Renal cortex interstitium (tissue), 11 donors: ENCODE data around the gene PTPRN. TPM values are rescaled to one million over a fixed set of nuclear protein-coding genes. Genes with fewer than 3 reads are reported as not detected.

Source experiments
- DNase-seq, 11 donors: peaks; one replicate each; pipeline ENCODE4 v3.0.0-alpha.2; 2013; ENCODE audit warnings: low read depth in 9 of 11, low spot score in 4 of 11; ENCODE audit errors: extremely low read depth in 1 of 11
- polyA plus RNA-seq, 3 donors: library from polyadenylated mRNA; unstranded; fragments of 120-200 nt; gene quantifications; one replicate each; pipeline ENCODE4 v1.2.1, GENCODE V29; 2013; ENCODE audit not compliant: insufficient read length in 3 of 3

PTPRN gene
- polyA plus RNA-seq, 3 donors = 0.16 to 0.65 TPM; not detected in 1

DNA sequence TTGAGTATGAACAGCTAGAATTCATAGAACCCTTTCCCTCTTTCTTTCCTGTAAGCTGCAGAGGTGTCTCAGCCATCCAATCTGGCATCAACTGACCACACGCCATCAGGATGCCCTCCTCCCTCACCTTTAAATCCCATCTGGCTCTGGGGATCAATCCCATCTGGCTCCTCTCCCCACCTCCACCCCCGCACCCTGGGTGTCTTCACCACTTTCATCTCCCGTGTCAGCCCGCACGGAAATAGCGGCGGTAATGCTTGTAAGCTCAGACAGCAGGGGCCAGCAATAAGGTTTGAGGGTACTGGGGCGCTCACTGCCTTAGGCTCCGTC lies 56.7 kb downstream of the PTPRN start:
- no peak for DNase-seq

DNA sequence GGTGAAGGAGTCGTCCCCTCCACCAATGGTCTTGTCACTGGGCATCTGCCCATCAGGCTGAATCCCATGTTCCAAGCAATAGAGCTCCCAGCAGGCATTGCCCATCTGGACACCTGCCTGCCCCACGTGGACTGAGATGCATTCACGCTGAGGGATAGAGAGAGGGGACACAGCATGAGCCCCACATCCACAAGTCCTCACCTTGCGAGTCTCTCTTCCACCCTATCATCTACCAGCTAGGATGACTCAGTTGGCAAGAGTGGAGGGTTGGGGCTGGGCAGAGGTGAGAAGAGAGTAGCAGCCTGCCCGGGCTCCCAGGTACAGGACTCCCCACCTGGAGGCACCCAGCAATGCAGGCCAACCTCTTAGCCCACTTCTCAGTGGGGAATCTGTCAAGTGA lies 57.1 kb downstream of the PTPRN start:
- no peak for DNase-seq

DNA sequence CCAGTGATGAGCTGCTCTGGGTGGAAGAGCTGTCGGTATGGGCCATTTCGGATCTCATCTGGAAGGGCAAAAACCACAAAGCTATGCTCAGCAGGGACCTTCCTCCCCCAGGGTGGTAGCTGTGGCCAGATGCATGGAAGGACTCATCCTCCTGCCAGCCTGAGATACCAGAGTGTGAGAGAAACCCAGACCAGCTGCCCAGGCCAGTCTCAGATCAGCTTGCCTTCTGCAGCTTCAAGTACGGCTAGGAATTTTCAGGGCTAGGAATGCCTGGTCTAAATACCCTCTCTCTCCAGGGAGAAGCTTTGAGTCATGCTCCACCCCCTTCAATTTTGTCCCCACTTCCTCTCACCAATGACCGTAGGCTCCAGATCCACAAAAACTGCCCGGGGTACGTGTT lies 57.5 kb downstream of the PTPRN start:
- no peak for DNase-seq

DNA sequence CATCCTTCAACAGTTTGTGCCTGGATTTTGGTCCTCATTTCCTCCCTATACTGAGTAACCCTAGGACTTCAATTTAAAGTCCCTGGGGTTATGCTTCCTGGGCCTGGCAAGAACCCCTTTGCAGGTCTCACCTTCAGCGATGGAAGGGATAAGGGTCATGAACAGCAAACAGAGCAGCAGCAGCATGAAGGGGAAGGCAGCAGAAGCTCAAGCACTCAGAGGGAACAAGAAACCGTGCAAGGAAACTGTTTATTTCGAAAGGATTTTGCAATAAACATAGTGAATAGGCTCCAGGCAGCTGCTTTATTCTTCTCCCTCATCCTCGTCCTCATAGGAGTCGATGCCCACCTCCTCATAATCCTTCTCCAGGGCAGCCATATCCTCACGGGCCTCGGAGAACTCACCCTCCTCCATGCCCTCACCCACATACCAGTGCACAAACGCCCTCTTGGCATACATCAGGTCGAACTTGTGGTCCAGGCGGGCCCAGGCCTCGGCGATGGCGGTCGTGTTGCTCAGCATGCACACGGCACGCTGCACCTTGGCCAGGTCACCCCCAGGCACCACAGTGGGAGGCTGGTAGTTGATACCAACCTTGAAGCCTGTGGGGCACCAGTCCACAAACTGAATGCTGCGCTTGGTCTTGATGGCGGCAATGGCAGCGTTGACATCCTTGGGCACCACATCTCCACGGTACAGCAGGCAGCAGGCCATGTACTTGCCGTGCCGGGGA lies 59.0 kb downstream of the PTPRN start:
- DNase-seq = no peak

DNA sequence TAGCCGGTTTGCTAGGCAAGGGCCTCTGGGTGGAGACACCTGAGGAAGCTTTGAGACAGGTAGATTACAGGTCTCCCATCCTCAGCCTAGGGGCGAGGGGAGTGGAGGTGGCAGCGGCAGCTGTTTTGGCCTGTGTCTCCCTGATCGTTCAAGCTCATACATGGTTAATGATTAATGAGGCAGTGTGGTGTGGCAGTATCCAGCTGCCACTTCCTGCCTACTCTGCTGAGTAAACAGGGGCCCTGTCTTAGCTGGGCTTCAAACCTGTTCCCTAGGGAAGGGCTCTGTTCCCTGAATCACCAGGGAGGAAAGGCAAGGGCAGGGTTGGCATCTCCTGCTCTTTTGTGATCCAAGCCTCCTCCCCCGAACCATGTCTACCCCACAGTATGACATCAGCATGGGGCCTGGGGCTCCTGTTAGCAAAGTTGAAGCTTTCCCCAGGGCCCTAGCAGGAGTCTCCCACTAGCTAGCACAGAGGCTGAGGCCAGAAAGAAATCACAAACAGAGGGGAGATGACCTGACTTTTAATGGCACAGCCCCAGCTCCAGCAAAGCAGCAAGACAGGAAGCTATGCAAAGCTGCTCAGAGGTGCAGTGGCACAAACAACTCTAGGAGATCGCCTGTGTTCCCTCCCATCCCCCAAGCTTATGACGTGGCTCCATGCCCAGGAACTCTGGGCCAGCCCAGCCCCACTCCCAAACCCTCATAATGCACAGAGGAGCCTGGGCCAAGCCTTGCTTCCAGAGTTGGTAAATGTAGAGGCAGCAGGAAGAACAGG lies 59.8 kb downstream of the PTPRN start:
- DNase-seq = peak in 3 of 11 donors; percentile 44 to 80 (median 45)

DNA sequence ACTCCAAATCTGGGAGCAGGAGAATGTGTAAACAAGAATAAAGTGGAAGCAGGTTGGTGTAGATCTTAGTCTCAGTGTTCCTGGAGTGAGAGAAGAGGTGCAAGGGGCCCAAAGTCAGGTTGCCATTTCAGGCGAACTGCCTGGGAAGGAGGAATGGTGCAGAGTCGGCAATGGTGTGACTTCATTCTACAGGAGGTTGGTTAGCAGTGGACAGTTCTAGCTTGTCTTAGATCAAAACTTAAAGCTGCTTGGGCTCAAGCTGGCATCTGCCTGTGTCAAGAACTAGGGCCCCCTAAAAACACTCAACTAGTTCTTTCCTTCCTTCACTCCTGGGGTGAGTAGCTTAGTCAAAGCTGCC lies 60.4 kb downstream of the PTPRN start:
- DNase-seq = no peak

DNA sequence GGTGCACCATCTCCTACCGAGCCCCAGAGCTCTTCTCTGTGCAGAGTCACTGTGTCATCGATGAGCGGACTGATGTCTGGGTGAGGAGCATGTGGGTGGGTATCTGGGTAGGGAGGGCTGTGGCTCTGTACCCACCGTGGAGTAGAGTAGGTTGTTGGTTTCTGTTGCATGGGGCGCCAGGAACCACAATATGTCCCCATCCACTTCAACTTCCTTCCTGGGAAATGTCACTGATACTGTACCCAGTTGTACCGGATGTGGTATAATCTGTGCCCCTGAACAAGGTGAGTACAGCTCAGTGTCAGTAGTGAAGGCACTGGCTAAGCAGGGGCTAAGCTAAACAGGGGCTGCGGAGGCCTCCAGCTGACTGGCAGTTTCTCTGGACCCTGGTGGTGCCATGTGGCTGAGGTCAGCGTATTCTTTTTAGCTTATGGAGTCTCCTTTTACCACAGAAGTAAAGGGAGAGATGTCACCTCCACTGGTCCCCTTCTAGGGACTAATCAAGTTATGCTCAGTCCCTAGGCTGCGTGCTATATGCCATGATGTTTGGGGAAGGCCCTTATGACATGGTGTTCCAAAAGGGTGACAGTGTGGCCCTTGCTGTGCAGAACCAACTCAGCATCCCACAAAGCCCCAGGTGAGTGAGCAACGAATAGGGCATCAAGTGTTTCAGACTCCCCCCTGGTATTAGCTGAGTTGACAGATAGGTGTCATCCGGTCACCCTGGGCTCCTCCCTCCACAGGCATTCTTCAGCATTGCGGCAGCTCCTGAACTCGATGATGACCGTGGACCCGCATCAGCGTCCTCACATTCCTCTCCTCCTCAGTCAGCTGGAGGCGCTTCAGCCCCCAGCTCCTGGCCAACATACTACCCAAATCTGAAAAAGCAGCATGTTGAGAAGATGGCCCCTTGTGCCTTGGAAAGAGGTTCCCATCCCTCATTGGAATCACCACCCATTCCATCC lies 61.2 kb downstream of the PTPRN start:
- DNase-seq = no peak

DNA sequence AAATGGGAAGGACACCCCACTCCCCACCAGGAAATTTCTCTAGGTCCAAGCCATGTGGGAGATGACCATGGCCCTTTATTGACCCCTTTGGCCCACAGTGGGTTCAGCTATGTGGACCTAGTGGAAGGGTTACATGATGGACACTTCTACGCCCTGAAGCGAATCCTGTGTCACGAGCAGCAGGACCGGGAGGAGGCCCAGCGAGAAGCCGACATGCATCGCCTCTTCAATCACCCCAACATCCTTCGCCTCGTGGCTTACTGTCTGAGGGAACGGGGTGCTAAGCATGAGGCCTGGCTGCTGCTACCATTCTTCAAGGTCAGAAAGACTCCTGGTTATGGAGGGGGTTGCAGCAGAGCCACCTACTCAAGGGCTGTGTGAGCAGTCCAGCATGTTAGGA lies 62.6 kb downstream of the PTPRN start:
- no peak for DNase-seq

DNA sequence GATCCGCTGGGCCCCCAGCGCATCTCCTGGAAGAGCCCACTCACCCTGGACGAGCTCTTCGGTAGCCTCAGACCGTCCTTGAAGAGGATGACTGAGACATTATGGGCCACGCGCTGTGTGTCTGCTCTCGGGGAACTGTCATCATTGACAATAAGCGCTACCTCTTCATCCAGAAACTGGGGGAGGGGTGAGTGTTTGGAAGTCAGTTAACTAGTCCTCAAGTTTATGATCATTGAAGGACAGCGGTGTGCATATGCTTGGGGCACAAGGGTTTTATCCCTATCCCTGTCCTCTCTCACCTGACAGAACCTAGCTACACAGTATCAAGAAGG lies 63.3 kb downstream of the PTPRN start:
- DNase-seq = no peak

DNA sequence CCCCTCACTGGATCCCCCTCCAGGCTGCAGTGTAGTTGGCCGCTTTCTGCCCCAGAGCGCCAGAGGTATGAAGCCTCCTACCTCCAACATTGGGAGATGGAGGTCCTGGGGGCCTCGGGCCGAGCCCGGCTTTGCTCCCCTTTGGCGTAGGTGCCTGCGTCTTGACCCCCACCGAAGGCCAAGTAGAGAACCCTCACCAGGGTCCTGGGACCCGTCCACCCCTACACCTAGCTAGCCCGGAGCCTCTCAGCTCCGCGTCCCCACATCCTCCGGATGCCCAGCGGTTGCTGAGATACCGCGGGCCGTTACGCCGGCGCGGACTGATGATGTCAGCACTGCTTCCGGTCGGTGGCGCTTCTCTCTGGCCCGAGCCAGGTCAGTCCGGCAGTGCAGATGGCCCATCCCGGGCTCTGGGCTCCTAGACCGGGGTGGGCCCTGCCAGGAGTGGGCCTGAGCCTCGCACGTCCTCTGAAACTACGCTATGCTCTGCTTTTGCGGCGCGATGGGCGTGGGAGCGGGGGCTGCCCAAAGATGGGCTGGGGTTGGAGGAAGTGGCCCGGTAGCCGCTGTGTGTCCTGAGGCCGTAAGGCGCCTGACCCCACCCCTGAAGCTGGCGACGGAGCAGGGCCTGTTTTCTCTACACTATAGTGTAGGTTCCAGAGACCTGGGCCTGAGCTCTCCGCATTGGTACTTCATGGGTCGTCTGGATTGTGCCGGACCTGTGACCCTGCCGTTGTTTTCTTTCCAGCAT lies 63.9 kb downstream of the PTPRN start, which contains the start of the genes GLB1L and STK16:
Gene GLB1L (minus strand): TSS at position 297 of the 751 bp plus-strand sequence. CDS start 1,871 bp downstream, outside the sequence.
Gene STK16 (plus strand): TSS at position 332 of the 751 bp plus-strand sequence. CDS start 521 bp downstream, outside the sequence.
- peak; percentile 80 to 94 (median 92) for DNase-seq

DNA sequence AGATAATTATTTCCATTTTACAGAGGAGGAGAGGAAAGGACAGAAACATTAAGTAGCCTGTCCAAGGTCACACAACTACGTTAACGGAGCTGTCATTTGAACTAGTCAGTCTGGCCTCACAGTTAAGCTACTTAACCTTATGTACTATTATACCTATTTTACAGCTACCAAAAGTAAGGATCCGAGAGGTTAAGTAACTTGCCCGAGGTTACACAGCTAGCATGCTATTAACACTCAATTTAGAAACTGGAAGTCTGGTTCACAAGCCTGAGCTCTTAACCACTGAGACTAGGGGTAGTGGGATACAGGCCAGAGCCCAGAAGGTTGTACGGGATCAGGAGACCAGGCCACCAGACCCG lies 64.4 kb downstream of the PTPRN start:
- no peak for DNase-seq

DNA sequence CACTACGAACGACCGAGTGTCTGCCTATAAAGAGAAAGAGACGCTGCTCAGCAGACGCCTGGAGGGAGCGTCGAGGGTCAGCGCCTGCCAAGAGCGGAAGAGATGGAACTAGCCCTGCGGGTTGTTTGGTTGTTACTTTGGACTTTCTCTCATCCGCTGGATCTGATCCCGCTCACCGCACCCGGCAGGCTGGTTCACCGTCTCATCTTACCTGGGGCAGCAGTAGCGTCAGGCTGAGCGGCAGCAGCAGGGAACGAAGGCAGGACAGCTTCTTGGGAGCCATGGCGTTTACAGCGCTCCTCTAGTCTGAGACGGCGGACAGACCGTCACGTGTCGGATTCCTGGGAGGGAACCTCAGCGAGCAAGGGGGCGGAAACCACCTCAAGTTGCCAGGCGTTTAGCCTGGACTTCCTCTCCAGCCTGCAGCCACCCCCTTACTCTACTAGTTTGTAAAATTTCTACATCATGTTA lies 65.9 kb downstream of the PTPRN start:
- no peak for DNase-seq

Other genes starting within 250 kb of the PTPRN start
- 1 to 10 TPM; 1.3 to 2.8 (median 2.0) TPM for gene IHH, start 248.5 kb downstream of the PTPRN start, polyA plus RNA-seq
- 10 to 100 TPM; 16.7 to 21.4 (median 17.0) TPM for gene NHEJ1, start 148.6 kb downstream of the PTPRN start, polyA plus RNA-seq
- 10 to 100 TPM; 17.6 to 35.0 (median 22.7) TPM for gene SLC23A3, start 139.4 kb downstream of the PTPRN start, polyA plus RNA-seq
- gene CNPPD1, start 132.5 kb downstream of the PTPRN start, polyA plus RNA-seq = 10 to 100 TPM; 61.4 to 71.9 (median 68.9) TPM
- gene RETREG2, start 131.1 kb downstream of the PTPRN start, polyA plus RNA-seq = 100 to 1,000 TPM; 111 to 116 (median 116) TPM
- gene ZFAND2B, start 102.6 kb downstream of the PTPRN start, polyA plus RNA-seq = 10 to 100 TPM; 36.1 to 50.4 (median 43.0) TPM
- 10 to 100 TPM; 42.1 to 50.2 (median 44.7) TPM for gene ABCB6, start 90.4 kb downstream of the PTPRN start, polyA plus RNA-seq
- gene ATG9A, start 79.8 kb downstream of the PTPRN start, polyA plus RNA-seq = 10 to 100 TPM; 43.7 to 48.2 (median 48.0) TPM
- 10 to 100 TPM; 51.6 to 94.0 (median 62.8) TPM for gene ANKZF1, start 79.6 kb downstream of the PTPRN start, polyA plus RNA-seq
- 10 to 100 TPM; 24.1 to 27.6 (median 24.4) TPM for gene GLB1L, start 64.0 kb downstream of the PTPRN start, polyA plus RNA-seq
- 10 to 100 TPM; 37.3 to 38.3 (median 38.1) TPM for gene STK16, start 63.9 kb downstream of the PTPRN start, polyA plus RNA-seq
- 1 to 10 TPM in 1 of 3 donors, under 1 TPM in 2; 0.79 to 1.0 (median 0.93) TPM for gene TUBA4B, start 56.2 kb downstream of the PTPRN start, polyA plus RNA-seq
- gene TUBA4A, start 55.5 kb downstream of the PTPRN start, polyA plus RNA-seq = 100 to 1,000 TPM in 1 of 3 donors, 10 to 100 TPM in 2; 27.7 to 111 (median 37.9) TPM
- gene DNAJB2, start 30.0 kb downstream of the PTPRN start, polyA plus RNA-seq = 10 to 100 TPM; 64.9 to 83.6 (median 72.3) TPM
- not detected for gene RESP18, start 23.3 kb upstream of the PTPRN start, polyA plus RNA-seq
- 10 to 100 TPM; 53.6 to 73.9 (median 65.7) TPM for gene DNPEP, start 78.5 kb upstream of the PTPRN start, polyA plus RNA-seq
- 1 to 10 TPM; 6.1 to 7.0 (median 6.5) TPM for gene DES, start 109.0 kb upstream of the PTPRN start, polyA plus RNA-seq
- 10 to 100 TPM in 2 of 3 donors, 1 to 10 TPM in 1; 9.2 to 16.8 (median 12.7) TPM for gene SPEG, start 125.4 kb upstream of the PTPRN start, polyA plus RNA-seq
- 10 to 100 TPM; 33.5 to 36.8 (median 34.1) TPM for gene GMPPA, start 189.5 kb upstream of the PTPRN start, polyA plus RNA-seq
- under 1 TPM; 0.12 to 0.29 (median 0.26) TPM for gene ASIC4, start 205.1 kb upstream of the PTPRN start, polyA plus RNA-seq
- 10 to 100 TPM; 17.6 to 40.6 (median 33.8) TPM for gene CHPF, start 234.4 kb upstream of the PTPRN start, polyA plus RNA-seq
- gene TMEM198, start 234.6 kb upstream of the PTPRN start, polyA plus RNA-seq = 1 to 10 TPM; 2.2 to 3.7 (median 3.6) TPM